Lung (tissue), 12 donors: ENCODE results near the gene PYGO2. TPM values are rescaled to one million over a fixed set of nuclear protein-coding genes. Genes with fewer than 3 reads are reported as not detected.
A peak's percentile ranks its signal among the peaks of the same experiment; 100 is the strongest.

Experiments
- ATAC-seq: fragments of 200-7000 bp; cut with Tn5 transposase; one replicate; pipeline ENCODE4 v1.9.1; 2020; ENCODE audit warnings: moderate number of reproducible peaks; ENCODE audit not compliant: insufficient read depth, low FRiP score
- DNase-seq, 3 donors: peaks; one replicate each; pipeline ENCODE4 v3.0.0-alpha.2; 2013 to 2017
- H3K27ac ChIP-seq, 2 donors: one replicate each; pipeline ENCODE4 v1.5.1; 2013; ENCODE audit warnings: mild to moderate bottlenecking in 2 of 2, moderate library complexity in 2 of 2, control low read depth in 1 of 2, inconsistent platforms in 1 of 2, low read depth in 1 of 2, low read length in 1 of 2
- H3K27me3 ChIP-seq, 3 donors: one replicate each; pipeline ENCODE4 v1.5.1; 2013; ENCODE audit warnings: low read length in 2 of 3; ENCODE audit not compliant: control insufficient read depth in 3 of 3, insufficient read depth in 3 of 3
- H3K36me3 ChIP-seq, 4 donors: one replicate each; pipeline ENCODE4 v1.5.1; 2013; ENCODE audit warnings: low read length in 4 of 4, mild to moderate bottlenecking in 1 of 4, moderate library complexity in 1 of 4; ENCODE audit not compliant: control insufficient read depth in 4 of 4, insufficient read depth in 4 of 4
- H3K4me1 ChIP-seq, 5 donors: one replicate each; pipeline ENCODE4 v1.5.1; 2013; ENCODE audit warnings: low read length in 5 of 5, mild to moderate bottlenecking in 2 of 5, moderate library complexity in 1 of 5; ENCODE audit not compliant: control insufficient read depth in 5 of 5, insufficient read depth in 5 of 5
- H3K4me3 ChIP-seq: one replicate; pipeline ENCODE4 v1.5.1; 2013; ENCODE audit warnings: mild to moderate bottlenecking, control low read depth, moderate library complexity
- H3K9ac ChIP-seq, 2 donors: one replicate each; pipeline ENCODE4 v1.5.1; 2013; ENCODE audit warnings: low read length in 2 of 2, control low read depth in 1 of 2; ENCODE audit not compliant: insufficient read depth in 1 of 2
- H3K9me3 ChIP-seq, 4 donors: one replicate each; pipeline ENCODE4 v1.5.1; 2013; ENCODE audit warnings: low read length in 3 of 4, mild to moderate bottlenecking in 1 of 4, moderate library complexity in 1 of 4; ENCODE audit not compliant: control insufficient read depth in 4 of 4, insufficient read depth in 3 of 4
- CTCF ChIP-seq: IDR thresholded peaks from 2 replicates; pipeline ENCODE4 v1.5.1; 2012; ENCODE audit warnings: mild to moderate bottlenecking; ENCODE audit errors: control extremely low read depth, extremely low read depth
- WGBS, 2 donors: extraction: QIAGEN DNeasy Blood & Tissue Kit; methylation state at CpG; one replicate each; pipeline ENCODE4 v1.1.7; 2013; 5-methylcytosine and 5-hydroxymethylcytosine counted together
- polyA plus RNA-seq, 2 donors: library from polyadenylated mRNA; stranded (reverse); fragments of 200-250 nt; gene quantifications; one replicate each; pipeline ENCODE4 v1.2.1, GENCODE V29; 2013
- total RNA-seq, 2 donors: library from RNA; depleted of rRNA in 1 of 2; stranded (reverse); fragments of >200 nt in 1 of 2; gene quantifications; one replicate each; pipeline ENCODE4 v1.2.1, GENCODE V29; 2014 to 2021
- donor health status: control.
- donor health status: control.
- donor health status: Bipolar disorder and iron deficiency.
- donor health status: healthy.
- donor health status: DM: yes; HTN: yes; CAD: no.

PYGO2 gene
- total and polyA plus RNA-seq, 4 donors, result 14.6 to 25.2 (median 20.0) TPM

GRCh38 chr1:154962795-154963330, 1.3 kb upstream of the PYGO2 start:
- DNase-seq (no peak), ATAC-seq (no peak)
- Histone ChIP-seq H3K9me3 (no peaks in the 10 kb centered on the region), H3K4me3 (no peak overlapping the region), H3K36me3 (peaks cover 18 to 47% (median 38%) of the 10 kb centered on the region in 4 donors), H3K4me1 (peaks cover 5 to 22% (median 9%) of the 10 kb centered on the region in 5 donors), H3K27ac (no peak overlapping the region), H3K27me3 (no peaks in the 10 kb centered on the region), H3K9ac (peak overlapping the region in 1 of 2 donors; percentile 76)
- TF ChIP-seq CTCF, result no peak
- WGBS, 2 donors, result 68 to 84% methylated on average over 6 of the region's 6 CpGs

- peak in 1 of 3 donors; percentile 39 for DNase-seq
- Histone ChIP-seq H3K9me3 (no peaks in the 10 kb centered on the region), H3K27ac (peak overlapping the region; percentile 99), H3K4me3 (peak overlapping the region; percentile 88), H3K36me3 (peaks cover 15 to 41% (median 32%) of the 10 kb centered on the region in 4 donors), H3K4me1 (peaks cover 5 to 23% (median 6%) of the 10 kb centered on the region in 5 donors), H3K9ac (peak overlapping the region; percentile 76 to 77), H3K27me3 (no peaks in the 10 kb centered on the region)
- 3 to 4% methylated on average over 25 of the region's 25 CpGs for WGBS, 2 donors
- ATAC-seq, result no peak
- TF ChIP-seq CTCF, result no peak
Measured at GRCh38 chr1:154962156-154962749, 671 bp upstream of the PYGO2 start.

GRCh38 chr1:154960446-154961136, 991 bp downstream of the PYGO2 start:
- H3K36me3 ChIP-seq, result peaks cover 8 to 30% (median 19%) of the 10 kb centered on the region in 4 donors
- peak overlapping the region; percentile 88 for H3K4me3 ChIP-seq
- H3K4me1 ChIP-seq, result peaks cover 8 to 33% (median 13%) of the 10 kb centered on the region in 5 donors
- H3K9ac ChIP-seq, result peak overlapping the region; percentile 19 to 65
- H3K27me3 ChIP-seq, result no peaks in the 10 kb centered on the region
- ATAC-seq (no peak), DNase-seq (no peak)
- peak overlapping the region; percentile 23 to 99 for H3K27ac ChIP-seq
- no peak for TF ChIP-seq CTCF
- WGBS, 2 donors, result 14 to 23% methylated on average over 10 of the region's 10 CpGs
- H3K9me3 ChIP-seq, result no peaks in the 10 kb centered on the region
